Mucosa of rectum (tissue), 2 donors: ENCODE results near the gene KIR3DL3.
"Not testable (repeated sequence)": the region's sequence is repeated elsewhere in the genome, so short reads cannot be mapped to it uniquely, and the experiment has no call there.

ENCODE experiments used
- H3K27ac ChIP-seq, 2 donors: one replicate each; pipeline ENCODE4 v1.7.0; 2013; ENCODE audit warnings: inconsistent platforms in 2 of 2, low read depth in 2 of 2, low read length in 2 of 2
- H3K27me3 ChIP-seq, 2 donors: one replicate each; pipeline ENCODE4 v1.7.0; 2013; ENCODE audit warnings: low read length in 2 of 2; ENCODE audit not compliant: control insufficient read depth in 2 of 2, insufficient read depth in 2 of 2
- H3K36me3 ChIP-seq, 2 donors: one replicate each; pipeline ENCODE4 v1.7.0; 2013; ENCODE audit warnings: low read length in 2 of 2; ENCODE audit not compliant: control insufficient read depth in 2 of 2, insufficient read depth in 2 of 2
- H3K4me1 ChIP-seq, 2 donors: one replicate each; pipeline ENCODE4 v1.7.0; 2013; ENCODE audit warnings: low read length in 2 of 2, mild to moderate bottlenecking in 1 of 2; ENCODE audit not compliant: control insufficient read depth in 2 of 2, insufficient read depth in 2 of 2
- H3K4me3 ChIP-seq, 2 donors: one replicate each; pipeline ENCODE4 v1.7.0; 2013; ENCODE audit warnings: low read length in 2 of 2
- H3K9ac ChIP-seq, 2 donors: one replicate each; pipeline ENCODE4 v1.7.0; 2013; ENCODE audit warnings: low read length in 2 of 2, low read depth in 1 of 2, mild to moderate bottlenecking in 1 of 2
- H3K9me3 ChIP-seq, 2 donors: one replicate each; pipeline ENCODE4 v1.7.0; 2013; ENCODE audit warnings: low read length in 2 of 2; ENCODE audit not compliant: control insufficient read depth in 2 of 2
- donor health status: healthy.
- donor health status: Normal muscosa, but diverticular disease.

Gene KIR3DL3

DNA sequence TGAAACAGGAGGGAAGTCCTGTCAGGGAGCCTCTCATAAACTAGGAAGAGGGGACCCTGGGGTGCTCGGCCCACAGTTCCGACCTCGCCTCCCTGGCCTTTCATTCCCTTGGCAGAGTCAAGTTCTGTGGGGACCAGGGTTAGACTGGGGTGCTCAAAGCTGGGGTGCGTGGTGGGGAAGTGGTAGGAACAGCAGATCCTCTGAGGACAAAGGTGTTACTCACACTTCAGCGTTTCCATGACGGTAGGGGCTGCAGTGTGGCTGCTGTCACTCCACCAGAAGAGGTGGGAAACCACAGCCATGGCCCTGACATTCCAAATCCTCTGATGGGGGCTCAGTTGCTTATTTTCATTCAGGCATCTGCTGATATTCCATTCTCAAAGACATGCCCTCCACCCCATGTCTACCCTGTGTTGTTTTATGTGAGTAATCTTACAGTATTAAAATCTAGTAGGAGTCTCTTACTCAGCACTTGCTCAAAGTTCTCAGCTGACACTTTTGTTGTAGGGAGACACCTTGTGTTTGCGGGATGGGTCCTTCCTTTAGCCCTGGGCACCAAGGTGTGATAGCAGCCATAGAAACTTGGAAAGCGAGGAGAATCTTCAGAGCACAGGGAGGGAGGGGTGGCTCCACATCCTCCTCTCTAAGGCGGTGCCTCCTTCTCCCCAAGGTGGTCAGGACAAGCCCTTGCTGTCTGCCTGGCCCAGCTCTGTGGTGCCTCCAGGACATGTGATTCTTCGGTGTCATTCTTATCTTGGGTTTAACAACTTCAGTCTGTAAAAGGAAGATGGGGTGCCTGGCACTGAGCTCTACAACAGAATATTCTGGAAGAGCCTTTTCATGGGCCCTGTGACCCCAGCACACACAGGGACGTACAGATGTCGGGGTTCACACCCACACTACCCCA, 32.2 kb downstream of the KIR3DL3 start:
- not testable (repeated sequence) for H3K27me3 ChIP-seq, H3K36me3 ChIP-seq, H3K4me1 ChIP-seq, H3K27ac ChIP-seq, H3K4me3 ChIP-seq, H3K9ac ChIP-seq, H3K9me3 ChIP-seq

DNA sequence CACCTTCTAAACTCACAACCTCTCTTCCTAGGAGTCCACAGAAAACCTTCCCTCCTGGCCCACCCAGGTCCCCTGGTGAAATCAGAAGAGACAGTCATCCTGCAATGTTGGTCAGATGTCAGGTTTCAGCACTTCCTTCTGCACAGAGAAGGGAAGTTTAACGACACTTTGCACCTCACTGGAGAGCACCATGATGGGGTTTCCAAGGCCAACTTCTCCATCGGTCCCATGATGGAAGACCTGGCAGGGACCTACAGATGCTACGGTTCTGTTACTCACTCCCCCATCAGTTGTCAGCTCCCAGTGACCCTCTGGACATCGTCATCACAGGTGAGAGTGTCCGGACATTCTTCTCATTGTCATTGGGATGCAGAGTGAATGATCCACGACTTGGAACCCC, 34.3 kb downstream of the KIR3DL3 start:
- not testable (repeated sequence) for H3K27me3 ChIP-seq, H3K9ac ChIP-seq, H3K4me3 ChIP-seq, H3K27ac ChIP-seq, H3K36me3 ChIP-seq, H3K9me3 ChIP-seq, H3K4me1 ChIP-seq

DNA sequence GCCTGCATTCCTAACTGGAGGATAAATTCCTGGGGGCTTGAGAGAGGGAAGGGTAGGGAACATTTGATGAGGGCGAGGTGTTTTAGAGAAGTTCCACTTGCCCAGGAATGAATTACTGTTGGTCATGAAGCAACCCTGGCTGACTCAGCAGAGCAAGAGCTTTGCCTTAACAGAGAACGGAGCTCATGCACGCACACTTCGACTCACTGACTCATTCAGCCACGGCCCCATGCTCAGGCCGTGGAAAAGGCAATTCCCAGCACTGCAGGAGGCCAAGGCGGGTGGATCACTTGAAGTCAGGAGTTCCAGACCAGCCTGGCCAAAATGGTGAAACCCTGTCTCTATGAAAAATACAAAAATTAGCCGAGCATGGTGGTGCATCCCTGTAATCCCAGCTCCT, 40.0 kb downstream of the KIR3DL3 start:
- not testable (repeated sequence) for H3K27me3 ChIP-seq, H3K9me3 ChIP-seq, H3K4me1 ChIP-seq, H3K36me3 ChIP-seq, H3K27ac ChIP-seq, H3K9ac ChIP-seq, H3K4me3 ChIP-seq

DNA sequence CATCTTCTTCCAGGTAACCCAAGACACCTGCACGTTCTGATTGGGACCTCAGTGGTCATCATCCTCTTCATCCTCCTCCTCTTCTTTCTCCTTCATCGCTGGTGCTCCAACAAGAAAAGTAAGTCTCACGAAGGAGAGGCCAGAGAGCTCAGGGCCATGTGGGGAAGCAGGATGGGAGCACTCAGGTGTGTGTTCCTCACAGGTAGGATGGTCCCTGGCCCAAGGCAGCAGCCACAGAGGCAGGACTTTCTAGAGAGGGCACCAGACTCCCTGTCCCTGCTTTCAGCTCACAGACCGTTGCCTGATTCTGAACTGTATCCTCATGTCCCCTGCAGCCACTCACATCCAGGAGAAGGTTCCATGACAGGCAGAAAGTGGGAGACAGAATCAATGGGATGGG, 42.2 kb downstream of the KIR3DL3 start:
- H3K9ac ChIP-seq, H3K27me3 ChIP-seq, H3K9me3 ChIP-seq, H3K4me3 ChIP-seq, H3K4me1 ChIP-seq, H3K36me3 ChIP-seq, H3K27ac ChIP-seq: not testable (repeated sequence)

DNA sequence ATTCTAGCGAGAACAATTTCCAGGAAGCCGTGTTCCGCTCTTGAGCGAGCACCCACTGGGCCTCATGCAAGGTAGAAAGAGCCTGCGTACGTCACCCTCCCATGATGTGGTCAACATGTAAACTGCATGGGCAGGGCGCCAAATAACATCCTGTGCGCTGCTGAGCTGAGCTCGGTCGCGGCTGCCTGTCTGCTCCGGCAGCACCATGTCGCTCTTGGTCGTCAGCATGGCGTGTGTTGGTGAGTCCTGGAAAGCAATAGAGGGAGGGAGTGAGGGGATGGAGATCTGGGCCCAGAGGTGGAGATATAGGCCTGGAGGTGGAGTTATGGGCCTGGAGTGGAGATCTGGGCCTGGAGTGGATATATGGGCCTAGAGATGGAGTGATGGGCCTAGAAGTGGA, 45.4 kb downstream of the KIR3DL3 start, which contains the start of gene KIR2DL1:
TSS of gene KIR2DL1 (plus strand) at position 148 of the 400 bp plus-strand sequence. CDS start at position 206, 58 bp downstream.
- not testable (repeated sequence) for H3K4me1 ChIP-seq, H3K9ac ChIP-seq, H3K27ac ChIP-seq, H3K4me3 ChIP-seq, H3K36me3 ChIP-seq, H3K27me3 ChIP-seq, H3K9me3 ChIP-seq

DNA sequence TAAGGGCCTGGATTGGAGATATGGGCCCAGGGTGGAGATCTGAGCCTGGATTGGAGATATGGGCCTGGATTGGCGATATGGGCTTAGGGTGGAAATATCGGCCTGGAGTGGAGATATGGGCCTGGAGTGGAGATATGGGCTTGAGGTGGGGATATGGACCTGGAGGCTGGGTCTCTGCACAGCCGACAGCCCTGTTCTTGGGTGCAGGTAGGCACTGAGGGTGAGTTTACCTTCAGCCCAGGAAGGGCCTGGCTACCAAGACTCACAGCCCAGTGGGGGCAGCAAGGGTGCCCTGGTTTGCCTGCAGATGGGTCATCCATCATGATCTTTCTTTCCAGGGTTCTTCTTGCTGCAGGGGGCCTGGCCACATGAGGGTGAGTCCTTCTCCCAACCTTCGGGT, 46.3 kb downstream of the KIR3DL3 start:
- H3K27ac ChIP-seq, H3K9ac ChIP-seq, H3K27me3 ChIP-seq, H3K9me3 ChIP-seq, H3K36me3 ChIP-seq, H3K4me1 ChIP-seq, H3K4me3 ChIP-seq: not testable (repeated sequence)

DNA sequence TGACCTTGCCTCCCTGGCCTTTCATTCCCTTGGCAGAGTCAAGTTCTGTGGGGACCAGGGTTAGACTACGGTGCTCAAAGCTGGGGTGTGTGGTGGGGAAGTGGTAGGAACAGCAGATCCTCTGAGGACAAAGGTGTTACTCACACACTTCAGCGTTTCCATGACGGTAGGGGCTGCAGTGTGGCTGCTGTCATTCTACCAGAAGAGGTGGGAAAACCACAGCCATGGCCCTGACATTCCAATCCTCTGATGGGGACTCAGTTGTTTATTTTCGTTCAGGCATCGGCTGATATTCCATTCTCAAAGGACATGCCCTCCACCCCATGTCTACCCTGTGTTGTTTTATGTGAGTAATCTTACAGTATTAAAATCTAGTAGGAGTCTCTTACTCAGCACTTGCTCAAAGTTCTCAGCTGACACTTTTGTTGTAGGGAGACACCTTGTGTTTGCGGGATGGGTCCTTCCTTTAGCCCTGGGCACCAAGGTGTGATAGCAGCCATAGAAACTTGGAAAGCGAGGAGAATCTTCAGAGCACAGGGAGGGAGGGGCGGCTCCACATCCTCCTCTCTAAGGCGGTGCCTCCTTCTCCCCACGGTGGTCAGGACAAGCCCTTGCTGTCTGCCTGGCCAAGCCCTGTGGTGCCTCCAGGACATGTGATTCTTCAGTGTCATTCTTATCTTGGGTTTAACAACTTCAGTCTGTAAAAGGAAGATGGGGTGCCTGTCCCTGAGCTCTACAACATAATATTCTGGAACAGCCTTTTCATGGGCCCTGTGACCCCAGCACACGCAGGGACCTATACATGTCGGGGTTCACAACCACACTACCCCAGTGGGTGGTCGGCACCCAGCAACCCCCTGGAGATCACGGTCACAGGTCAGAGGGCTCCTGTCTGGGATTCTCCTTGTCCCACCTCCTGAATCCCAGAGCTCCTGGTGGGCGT, 47.0 kb downstream of the KIR3DL3 start:
- H3K9ac ChIP-seq, H3K4me3 ChIP-seq, H3K9me3 ChIP-seq, H3K27ac ChIP-seq, H3K4me1 ChIP-seq, H3K27me3 ChIP-seq, H3K36me3 ChIP-seq: not testable (repeated sequence)

DNA sequence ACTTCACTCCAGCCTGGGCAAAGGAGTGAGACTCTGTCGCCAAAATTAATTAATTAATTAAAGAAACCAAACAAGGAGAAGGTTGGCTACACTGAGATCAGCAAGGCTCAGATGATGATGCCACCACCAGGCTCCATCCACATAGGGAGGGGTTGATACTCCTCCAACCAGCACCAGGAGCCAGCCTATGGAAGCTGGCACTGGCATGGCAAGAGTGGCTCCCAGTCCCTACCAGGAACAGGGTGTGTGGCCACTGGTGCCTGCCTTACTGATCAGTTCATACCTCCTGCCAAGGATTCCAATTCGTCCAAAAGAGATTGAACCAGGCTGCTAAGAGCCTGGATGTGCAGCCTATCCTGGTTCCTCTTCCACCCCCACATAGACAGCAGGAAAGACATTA, 48.4 kb downstream of the KIR3DL3 start:
- H3K36me3 ChIP-seq, H3K4me1 ChIP-seq, H3K9me3 ChIP-seq, H3K9ac ChIP-seq, H3K27me3 ChIP-seq, H3K27ac ChIP-seq, H3K4me3 ChIP-seq: not testable (repeated sequence)

DNA sequence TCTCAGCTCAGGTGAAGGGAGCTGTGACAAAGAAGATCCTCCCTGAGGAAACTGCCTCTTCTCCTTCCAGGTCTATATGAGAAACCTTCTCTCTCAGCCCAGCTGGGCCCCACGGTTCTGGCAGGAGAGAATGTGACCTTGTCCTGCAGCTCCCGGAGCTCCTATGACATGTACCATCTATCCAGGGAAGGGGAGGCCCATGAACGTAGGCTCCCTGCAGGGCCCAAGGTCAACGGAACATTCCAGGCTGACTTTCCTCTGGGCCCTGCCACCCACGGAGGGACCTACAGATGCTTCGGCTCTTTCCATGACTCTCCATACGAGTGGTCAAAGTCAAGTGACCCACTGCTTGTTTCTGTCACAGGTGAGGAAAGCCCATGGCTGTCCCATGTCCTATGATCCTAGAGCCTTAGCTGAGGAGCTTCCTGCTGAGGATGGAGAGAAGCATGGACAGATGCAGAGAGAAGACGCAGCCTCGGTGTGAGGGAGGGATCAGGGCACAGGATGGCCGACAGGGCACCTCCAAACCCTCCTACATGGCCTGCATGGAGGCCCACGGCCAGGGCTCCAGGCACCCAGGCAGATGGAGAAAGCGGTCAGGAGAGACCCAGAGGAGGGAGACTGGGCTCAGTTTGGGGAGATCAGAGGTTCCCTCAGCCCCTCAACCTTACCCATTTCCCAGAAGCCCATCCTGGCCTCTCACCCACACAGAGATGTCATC, 51.0 kb downstream of the KIR3DL3 start:
- H3K36me3 ChIP-seq, H3K9me3 ChIP-seq: not testable (repeated sequence)

DNA sequence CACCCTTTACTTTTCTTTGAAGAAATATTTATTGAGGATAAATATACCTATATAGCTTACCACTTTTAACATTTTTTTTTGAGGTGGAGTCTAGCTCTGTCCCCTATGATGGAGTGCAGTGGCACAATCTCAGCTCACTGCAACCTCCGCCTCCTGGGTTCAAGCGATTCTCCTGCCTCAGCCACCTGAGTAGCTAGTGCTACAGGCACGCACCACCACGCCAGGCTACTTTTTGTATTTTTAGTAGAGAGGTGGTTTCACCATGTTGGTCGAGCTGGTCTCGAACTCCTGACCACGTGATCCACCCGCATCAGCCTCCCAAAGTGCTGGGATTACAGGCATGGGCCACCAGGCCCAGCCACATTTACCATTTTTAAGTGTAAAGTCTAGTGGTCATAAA, 51.6 kb downstream of the KIR3DL3 start:
- not testable (repeated sequence) for H3K36me3 ChIP-seq, H3K4me1 ChIP-seq, H3K9me3 ChIP-seq, H3K27ac ChIP-seq, H3K27me3 ChIP-seq, H3K9ac ChIP-seq, H3K4me3 ChIP-seq

More for the DNA sequence above, 51.0 kb downstream of the KIR3DL3 start:
- not testable (repeated sequence) for H3K4me3 ChIP-seq, H3K27ac ChIP-seq, H3K4me1 ChIP-seq, H3K27me3 ChIP-seq, H3K9ac ChIP-seq
